NCI-H128 (cell line): Measurements from ENCODE around the gene BSPRY.
"Not testable (repeated sequence)": the region's sequence is repeated elsewhere in the genome, so short reads cannot be mapped to it uniquely, and the experiment has no call there.

ENCODE experiments used
- DNase-seq: peaks from one replicate; lab custom pipeline; 2025; ENCODE audit not compliant: unreplicated experiment; lab: John Stamatoyannopoulos, UW

The BSPRY gene

GRCh38 chr9:113341712-113342410, 7.5 kb upstream of the BSPRY start:
- no peak for DNase-seq

DNA sequence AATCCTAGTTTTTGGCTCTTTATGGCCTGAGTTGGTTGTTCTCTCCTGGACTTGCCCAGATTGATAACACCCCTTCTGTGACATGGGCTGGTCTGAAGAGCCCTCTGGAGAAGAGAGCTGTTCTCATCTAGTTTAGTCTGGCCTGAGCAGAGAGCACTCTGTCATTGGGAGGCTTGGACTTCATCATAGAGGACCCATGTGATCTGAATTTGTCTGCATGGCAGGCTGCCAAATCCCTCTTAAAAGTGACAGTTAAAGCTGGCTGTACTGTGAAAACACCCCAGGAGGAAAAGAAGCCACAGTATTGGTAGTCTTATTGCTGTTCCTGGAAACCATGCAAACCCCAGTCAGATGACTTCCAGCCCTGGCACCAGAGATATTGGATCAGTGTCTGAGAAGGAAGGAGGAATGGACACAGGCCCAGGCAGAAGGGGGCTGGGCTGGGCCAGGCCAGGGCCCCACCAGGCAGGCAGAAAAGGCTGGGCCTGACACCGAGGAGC, 5.6 kb upstream of the BSPRY start:
- peak; percentile 66 for DNase-seq

DNA sequence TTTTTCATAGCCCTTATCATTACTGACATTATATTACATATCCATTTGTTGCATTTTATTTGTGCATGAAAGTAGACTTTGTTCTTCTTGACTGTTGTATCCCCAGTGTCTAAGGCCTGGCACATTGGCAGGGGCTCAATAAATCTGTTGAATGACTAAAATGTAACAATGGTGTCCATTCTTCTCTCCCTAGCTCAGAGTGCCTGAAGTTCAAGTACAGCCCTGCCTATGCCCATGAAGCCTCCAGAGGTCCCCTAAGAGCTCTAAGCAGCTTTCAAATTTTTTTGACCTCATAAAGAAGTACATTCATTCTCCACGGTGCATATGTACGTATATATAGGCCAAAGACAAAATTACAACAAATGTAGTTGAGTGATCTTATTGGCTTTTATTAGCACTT, 4.2 kb upstream of the BSPRY start:
- no peak for DNase-seq

- DNase-seq = no peak
Measured at GRCh38 chr9:113345671-113346070, 3.7 kb upstream of the BSPRY start.

GRCh38 chr9:113348437-113348836, 904 bp upstream of the BSPRY start:
- DNase-seq = no peak

GRCh38 chr9:113349066-113349444, 286 bp upstream of the BSPRY start:
- DNase-seq = no peak

DNA sequence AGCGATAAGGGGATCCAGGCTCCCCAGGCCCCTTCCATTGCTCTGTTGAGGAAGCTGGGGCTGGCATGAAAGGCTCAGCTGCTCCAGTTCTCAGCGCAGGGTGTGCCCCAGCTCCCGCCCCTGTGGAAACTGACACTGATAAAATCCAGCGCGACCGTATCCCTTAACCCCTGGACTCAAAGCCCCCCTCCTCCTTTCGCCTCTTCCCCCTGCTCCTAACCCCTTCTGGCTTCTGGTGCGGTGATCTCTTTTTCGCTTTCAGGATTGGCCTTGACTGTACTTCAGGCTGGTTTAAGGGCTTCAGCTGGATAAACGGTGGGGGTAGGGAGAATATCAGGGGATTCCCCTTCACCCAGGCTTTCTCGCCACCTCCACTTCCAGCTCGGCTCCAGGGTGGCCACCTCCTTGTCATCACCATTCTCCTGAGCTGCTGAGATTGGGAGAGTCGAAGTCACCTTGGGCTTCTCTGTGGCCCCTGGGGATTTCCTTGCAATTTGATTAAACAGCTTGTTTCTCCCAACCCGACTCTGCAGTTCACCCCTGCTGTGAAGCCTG, 843 bp downstream of the BSPRY start:
- no peak for DNase-seq

- DNase-seq = no peak
Measured at GRCh38 chr9:113350937-113351336, 1.6 kb downstream of the BSPRY start.

DNA sequence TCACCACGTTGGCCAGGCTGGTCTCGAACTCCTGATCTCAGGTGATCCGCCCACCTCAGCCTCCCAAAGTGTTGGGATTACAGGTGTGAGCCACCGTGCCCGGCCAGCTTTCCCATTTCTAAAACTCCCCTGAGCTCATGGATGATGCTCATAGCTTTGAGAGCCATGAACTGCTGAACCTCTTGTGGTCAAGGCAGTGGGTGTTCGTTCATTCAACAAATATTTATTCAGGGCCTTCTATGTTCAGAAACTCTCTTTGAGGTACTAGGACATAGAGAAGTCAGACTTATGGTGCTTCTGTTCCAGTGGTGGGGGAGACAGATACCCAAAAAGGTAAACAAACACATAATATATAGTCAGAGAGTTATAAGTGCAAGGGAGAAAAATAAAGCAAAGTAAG, 2.7 kb downstream of the BSPRY start:
- DNase-seq = no peak

DNA sequence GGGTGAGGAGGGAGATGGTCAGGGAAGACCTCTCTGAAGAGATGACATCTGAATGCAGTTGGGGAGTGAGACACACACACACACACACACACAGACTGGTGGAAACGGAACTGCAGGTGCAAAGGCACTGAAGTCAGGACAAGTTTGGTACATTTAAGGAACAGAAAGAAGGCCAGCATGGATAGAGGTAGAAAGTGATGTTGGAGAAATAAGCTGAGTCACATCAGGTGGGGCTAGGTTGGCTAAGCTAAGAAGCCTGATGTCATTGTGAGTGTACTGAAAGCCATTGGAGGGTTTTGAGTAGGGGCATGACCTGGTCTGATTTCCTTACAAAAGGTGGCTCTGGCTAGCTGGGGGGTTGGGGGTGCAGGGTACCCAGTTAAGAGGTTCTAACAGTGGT, 3.1 kb downstream of the BSPRY start:
- DNase-seq = no peak

GRCh38 chr9:113355040-113355596, 5.8 kb downstream of the BSPRY start:
- no peak for DNase-seq

- DNase-seq = no peak
Measured at GRCh38 chr9:113356686-113357292, 7.4 kb downstream of the BSPRY start.

GRCh38 chr9:113359385-113359784, 10.0 kb downstream of the BSPRY start:
- DNase-seq = no peak

GRCh38 chr9:113360242-113360842, 11.0 kb downstream of the BSPRY start:
- DNase-seq = no peak

GRCh38 chr9:113361304-113362018, 12.1 kb downstream of the BSPRY start:
- DNase-seq = no peak

DNA sequence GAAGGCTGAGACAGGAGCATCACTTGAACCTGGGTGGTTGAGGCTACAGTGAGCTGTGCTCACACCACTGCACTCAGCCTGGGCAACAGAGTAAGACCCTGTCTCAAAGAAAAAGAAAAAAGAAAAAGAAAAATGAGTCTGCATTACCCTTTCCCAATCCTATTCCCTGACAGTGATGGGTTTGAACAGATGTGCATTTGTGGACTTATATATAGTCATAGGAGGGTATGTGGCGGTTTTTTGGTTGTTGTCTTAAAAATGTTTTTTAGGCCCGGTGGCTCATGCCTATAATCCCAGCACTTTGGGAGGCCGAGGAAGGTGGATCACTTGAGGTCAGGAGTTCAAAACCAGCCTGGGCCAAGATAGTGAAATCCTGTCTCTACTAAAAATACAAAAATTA, 14.0 kb downstream of the BSPRY start:
- DNase-seq = no peak

- no peak for DNase-seq
Measured at GRCh38 chr9:113364951-113365350, 15.6 kb downstream of the BSPRY start.

GRCh38 chr9:113365652-113366051, 16.3 kb downstream of the BSPRY start:
- not testable (repeated sequence) for DNase-seq

- no peak for DNase-seq
Measured at GRCh38 chr9:113368348-113368981, 19.1 kb downstream of the BSPRY start.

DNA sequence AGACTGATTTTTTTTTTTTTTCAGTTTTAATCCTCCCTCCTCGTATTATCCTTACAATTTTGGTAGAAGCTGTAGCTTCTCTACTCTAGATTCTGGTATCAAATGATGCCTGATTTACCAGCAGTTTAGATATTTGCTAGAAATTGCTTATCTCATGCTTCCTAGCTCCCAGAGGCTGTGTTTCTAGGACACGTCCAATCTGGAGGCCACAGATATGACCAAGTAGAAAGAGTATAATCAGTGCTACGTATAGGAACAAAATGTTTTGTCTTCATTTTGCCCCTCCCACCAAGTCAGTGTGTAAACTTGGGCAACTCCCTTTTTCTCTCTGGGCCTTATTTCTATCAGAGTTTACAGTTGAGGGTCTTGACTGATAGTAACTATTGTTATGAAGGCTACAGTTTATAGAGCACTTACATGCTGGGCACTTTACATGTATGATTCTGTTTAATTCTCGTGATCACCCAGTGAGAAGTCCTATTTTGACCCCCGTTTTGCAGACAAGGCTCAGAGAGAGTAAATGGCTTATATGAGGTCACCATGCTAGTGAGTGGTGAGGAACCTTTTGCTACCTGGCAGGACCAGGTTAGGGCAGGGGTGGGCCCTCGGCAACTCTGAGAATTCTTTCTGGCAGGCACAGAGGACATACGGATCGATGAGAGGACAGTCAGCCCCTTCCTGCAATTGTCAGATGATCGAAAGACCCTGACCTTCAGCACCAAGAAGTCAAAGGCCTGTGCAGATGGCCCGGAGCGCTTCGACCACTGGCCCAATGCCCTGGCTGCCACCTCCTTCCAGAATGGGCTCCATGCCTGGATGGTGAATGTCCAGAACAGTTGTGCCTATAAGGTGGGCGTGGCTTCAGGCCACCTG, 19.9 kb downstream of the BSPRY start:
- no peak for DNase-seq
